ENCODE measurements around the gene LANCL3. TPM values are rescaled to one million over a fixed set of nuclear protein-coding genes. Genes with fewer than 3 reads are reported as not detected.

LANCL3 gene
- total RNA-seq, 1 experiment from 2014 or later: 0.48 TPM

- TF ChIP-seq ARID4B (CRISPR knock-in tag; IDR thresholded peaks at IDR 0.05; ENCODE audit: borderline replicate concordance) (no peak), NR3C1 (CRISPR knock-in tag; conservative IDR thresholded peaks at IDR 0.05; ENCODE audit: low read depth) (no peak), FOXP1 (CRISPR knock-in tag; IDR thresholded peaks at IDR 0.05; ENCODE audit: borderline replicate concordance) (no peak), GTF2I (CRISPR knock-in tag; conservative IDR thresholded peaks at IDR 0.05) (no peak), NR2C2 (CRISPR knock-in tag; IDR thresholded peaks at IDR 0.05) (no peak), NFYB (CRISPR knock-in tag; conservative IDR thresholded peaks at IDR 0.05; ENCODE audit: low read depth) (no peak)
These were observed 146.2 kb downstream of the LANCL3 start (continued) for GRCh38 chrX:37717708-37718107.

- Mint-ChIP-seq H3K4me1 (no peaks in the 10 kb centered on the region), H3K4me3 (no peak overlapping the region), H3K36me3 (no peaks in the 10 kb centered on the region; the same call in 1 of the 2 replicates), H3K27me3 (ENCODE audit: low read depth) (no peaks in the 10 kb centered on the region), H3K27ac (no peak overlapping the region), H3K9me3 (no peaks in the 10 kb centered on the region)
- TF ChIP-seq NFYB (CRISPR knock-in tag; conservative IDR thresholded peaks at IDR 0.05; ENCODE audit: low read depth): no peak
- no peak for ATAC-seq
- ChIA-PET POLR2A (no interaction called here), CTCF (no interaction called here)
- DNase-seq (ENCODE audit: low spot score): no peak
These were observed 151.1 kb downstream of the LANCL3 start for GRCh38 chrX:37722595-37722994.

- DNase-seq (ENCODE audit: low spot score) (no peak), ATAC-seq (no peak)
- H3K27ac Mint-ChIP-seq: no peak overlapping the region
- no peaks in the 10 kb centered on the region for H3K4me1 Mint-ChIP-seq
- no peaks in the 10 kb centered on the region for H3K9me3 Mint-ChIP-seq
- no peak for TF ChIP-seq ZNF219 (CRISPR knock-in tag; IDR thresholded peaks at IDR 0.05; ENCODE audit: borderline replicate concordance)
- no peaks in the 10 kb centered on the region; the same call in 1 of the 2 replicates for H3K36me3 Mint-ChIP-seq
- H3K4me3 Mint-ChIP-seq: no peak overlapping the region
- POLR2A ChIA-PET: no interaction called here
- H3K27me3 Mint-ChIP-seq (ENCODE audit: low read depth): no peaks in the 10 kb centered on the region
- CTCF ChIA-PET: no interaction called here
These were observed 154.9 kb downstream of the LANCL3 start for GRCh38 chrX:37726346-37726745.

Other genes starting within 250 kb of the LANCL3 start
- gene PRRG1, start 222.3 kb upstream of the LANCL3 start, total RNA-seq (2021): 6.7 to 8.1 TPM (median 7.1 TPM) in 3 replicates
- 1.1 to 1.5 TPM (median 1.4 TPM) in 3 replicates for gene XK, start 114.1 kb downstream of the LANCL3 start, total RNA-seq (2021)
- gene CYBB, start 208.4 kb downstream of the LANCL3 start, total RNA-seq (2021): 0.11 to 0.37 TPM (median 0.22 TPM) in 3 replicates

Data from WTC11 (cell line).